ENCODE data around the gene FLT4.

The FLT4 gene

DNA sequence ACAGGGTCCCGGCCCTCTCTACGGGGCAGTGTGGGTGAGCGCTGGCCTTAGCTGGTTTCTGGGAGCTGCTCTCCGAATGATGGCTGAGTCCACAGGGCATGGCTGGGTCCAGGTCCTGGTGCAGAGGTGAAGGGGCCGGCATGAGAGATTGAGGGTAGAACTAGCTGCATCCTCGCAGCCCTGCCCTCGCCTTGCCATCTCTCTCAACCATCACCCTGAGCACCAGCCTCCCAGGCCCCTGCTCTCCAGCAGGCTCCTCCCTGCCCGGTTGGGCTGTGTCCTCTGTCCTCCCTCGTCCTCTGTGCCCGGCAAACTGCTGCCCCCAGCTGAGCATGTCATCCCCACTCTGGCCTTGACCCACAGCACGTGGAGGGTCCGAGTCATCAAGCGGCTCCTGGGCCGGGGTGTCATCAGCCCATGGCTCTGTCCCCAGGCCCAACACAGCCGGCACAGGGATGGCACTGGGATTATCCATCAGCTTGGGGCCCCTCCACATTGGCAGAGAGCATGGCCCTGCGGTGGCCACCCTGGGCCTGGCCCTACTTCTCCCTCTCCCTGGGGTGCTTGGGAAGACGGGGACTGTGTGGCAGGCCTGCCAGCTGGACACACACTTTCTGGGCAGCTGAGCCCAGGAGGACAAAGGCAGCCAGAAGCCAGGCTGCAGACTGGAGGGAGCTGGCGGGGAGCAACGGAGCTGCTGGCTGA is 8.4 kb downstream of the FLT4 start:
- no peak for DNase-seq

DNA sequence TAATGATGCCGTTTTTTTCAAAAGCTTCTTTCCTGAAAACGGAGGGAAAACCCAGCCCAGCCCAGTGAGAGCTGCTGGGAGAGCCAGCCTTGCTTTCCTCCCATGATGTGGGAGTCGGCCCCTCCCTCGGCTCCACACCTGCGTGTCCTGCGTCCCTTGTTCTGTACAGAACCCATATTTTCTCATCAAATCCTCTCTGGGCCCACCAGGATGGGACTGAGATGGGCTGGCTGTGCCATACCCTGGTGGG is 8.9 kb downstream of the FLT4 start:
- no peak for DNase-seq

GRCh38 chr5:180639741-180640610 is 9.4 kb downstream of the FLT4 start:
- no peak for DNase-seq

DNA sequence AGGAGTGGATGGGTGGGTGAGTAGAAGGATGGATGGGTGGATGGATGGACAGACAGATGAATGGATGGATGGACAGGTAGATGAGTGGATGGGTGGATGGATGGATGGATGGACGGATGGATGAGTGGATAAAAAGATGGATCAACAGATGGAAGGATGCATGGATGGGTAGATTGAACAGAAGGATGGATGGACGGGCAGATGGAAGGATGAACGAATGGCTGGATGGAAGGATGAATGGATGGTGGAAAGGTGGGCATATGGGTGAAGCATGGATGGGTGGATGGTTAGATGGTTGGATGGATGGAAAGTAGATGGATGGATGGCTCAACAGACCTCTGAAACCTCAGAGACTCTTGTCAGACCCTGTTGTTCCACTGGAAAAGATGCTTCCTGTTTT is 10.1 kb downstream of the FLT4 start:
- DNase-seq, result no peak

DNA sequence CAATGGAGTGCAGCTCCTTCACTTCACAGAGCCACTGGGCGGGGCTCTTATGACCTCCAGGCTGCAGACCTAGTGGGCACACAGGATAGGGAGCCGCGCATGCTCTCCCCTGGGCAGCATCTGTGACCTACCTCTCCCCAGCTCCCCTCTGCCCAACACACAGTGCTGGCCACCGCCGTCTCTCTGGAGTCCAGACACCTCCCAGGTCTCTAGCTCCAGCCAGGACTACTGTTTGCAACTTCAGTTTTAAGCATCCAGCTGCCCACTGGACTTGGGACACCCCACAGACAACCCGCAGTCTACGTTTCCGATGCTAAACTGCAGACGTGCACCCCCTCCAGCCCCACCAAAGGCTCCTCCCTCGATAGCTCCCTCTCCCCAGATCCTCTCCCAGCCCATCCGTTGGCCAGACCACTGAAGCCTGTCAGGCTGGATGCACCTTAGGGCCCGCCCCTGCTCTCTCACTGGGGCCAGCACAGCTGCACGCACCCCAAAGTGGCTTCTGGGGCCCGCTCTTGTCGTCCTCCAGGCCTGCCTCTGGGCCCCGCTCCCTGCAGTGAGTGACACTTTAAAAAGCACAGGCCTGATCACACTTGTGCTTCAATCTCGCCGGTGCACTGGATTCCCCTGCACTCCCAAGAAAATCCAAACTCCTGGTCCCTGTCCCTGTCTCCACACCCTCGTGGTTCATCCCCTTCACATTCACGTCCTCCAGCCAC is 11.3 kb downstream of the FLT4 start:
- no peak for DNase-seq

DNA sequence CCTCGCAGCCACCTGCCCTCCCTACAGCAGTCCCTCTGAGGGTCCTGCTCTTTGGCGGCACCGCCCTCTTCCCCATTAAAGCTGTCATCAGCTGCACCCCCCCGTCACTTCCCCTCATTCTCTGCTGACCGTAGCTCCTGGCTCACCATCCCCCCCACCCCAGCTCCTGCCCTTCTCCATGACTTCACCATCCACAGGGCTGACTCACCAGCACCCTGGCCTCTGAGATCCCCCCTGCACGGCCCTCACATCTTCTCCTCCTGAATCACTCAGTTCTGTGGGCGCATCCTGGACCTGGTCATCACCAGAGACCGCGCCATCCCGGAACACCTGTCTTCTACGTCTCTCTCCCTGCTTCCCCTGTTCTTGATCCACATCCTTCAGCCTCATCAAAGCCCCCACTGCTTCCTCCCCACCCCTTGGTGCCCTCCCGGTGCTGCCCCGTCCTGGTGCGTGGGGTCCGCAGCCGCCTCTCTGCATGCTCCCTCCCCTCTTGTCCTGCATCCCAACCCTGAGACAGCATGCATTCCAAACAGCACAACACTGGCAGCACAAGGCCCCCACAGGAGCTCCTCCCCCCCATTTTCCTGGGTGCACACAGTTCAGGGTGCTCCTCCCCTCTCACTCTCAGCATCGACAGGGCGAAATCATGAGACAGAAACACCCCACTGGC is 12.9 kb downstream of the FLT4 start:
- no peak for DNase-seq

DNA sequence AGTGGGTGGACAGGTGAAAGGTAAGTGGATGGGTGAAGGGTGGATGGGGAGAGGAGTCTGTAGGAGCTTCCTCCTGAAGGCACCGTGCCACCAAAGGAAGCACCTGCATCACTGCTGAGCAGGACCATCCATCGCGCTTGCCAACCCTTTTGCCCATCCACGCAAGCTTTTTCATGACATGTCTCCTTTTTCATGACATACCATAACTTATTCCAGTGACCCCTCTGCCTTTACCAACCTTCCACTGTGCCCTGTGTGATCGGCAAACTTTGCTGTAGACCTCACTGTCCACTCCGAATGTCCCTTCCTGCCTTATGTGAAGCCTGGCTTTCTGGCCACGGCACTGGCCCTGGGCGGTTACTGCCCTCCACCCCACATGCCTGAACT is 13.4 kb downstream of the FLT4 start:
- DNase-seq, result no peak

GRCh38 chr5:180633283-180634177 is 15.9 kb downstream of the FLT4 start:
- DNase-seq, result no peak

- DNase-seq, result no peak
These were observed 16.6 kb downstream of the FLT4 start for GRCh38 chr5:180632768-180633167.

DNA sequence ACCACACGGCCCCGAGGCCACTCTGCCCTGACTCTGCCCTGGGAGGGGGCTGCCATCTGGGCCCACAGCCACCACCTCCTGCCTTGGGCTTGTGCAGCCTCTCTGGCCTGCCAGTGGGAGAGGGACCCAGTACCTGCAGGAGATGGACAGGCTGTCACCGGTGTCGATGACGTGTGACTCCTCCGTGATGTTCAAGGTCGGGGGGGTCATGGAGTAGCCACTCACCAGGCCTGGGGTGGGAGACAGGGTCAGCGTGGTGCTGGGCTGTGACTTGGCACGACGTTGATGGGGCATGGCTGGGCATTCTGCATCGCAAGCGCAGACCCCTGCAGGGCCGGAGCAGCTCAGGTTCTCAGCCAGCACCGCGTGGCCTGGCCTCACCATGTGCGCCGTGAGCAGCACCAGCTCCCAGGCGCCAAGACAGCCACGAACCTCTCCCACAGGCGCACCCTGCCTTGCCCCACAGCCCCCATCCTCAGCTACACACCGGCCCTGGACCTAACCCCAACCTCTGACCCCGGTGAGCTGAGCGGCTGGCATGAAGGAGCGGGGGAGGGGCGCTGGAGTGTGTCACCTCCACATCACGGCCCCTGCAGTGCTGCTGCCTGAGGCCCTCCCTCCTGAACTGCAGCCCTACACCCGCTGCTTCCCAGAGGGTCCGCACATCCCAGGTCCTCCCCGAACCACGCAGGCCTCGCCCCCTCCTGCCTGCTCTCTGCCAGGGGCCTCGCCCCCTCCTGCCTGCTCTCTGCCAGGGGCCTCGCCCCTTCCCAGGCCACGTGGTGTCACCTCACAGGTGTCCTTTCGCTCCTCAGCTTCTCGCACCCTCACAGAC is 17.6 kb downstream of the FLT4 start:
- DNase-seq, result no peak

DNA sequence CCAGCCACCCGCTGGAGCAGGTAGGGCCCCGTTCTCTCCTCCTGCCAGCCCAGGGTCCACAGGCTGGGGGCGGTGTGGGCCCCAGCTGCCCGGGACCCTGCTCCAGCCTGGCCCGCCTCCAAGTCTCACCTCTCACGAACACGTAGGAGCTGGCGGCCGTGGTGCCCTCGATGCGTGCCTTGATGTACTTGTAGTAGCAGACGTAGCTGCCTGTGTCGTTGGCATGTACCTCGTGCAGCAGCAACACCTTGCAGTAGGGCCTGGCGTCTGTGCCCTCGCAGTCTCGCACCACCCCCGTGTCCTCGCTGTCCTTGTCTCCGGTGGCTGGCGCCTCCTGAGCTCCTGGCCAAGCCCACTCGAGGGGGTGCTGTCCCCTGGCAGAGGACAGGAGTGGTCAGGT is 19.0 kb downstream of the FLT4 start:
- DNase-seq, result no peak

- DNase-seq, result no peak
These were observed 19.5 kb downstream of the FLT4 start for GRCh38 chr5:180629831-180630382.

DNA sequence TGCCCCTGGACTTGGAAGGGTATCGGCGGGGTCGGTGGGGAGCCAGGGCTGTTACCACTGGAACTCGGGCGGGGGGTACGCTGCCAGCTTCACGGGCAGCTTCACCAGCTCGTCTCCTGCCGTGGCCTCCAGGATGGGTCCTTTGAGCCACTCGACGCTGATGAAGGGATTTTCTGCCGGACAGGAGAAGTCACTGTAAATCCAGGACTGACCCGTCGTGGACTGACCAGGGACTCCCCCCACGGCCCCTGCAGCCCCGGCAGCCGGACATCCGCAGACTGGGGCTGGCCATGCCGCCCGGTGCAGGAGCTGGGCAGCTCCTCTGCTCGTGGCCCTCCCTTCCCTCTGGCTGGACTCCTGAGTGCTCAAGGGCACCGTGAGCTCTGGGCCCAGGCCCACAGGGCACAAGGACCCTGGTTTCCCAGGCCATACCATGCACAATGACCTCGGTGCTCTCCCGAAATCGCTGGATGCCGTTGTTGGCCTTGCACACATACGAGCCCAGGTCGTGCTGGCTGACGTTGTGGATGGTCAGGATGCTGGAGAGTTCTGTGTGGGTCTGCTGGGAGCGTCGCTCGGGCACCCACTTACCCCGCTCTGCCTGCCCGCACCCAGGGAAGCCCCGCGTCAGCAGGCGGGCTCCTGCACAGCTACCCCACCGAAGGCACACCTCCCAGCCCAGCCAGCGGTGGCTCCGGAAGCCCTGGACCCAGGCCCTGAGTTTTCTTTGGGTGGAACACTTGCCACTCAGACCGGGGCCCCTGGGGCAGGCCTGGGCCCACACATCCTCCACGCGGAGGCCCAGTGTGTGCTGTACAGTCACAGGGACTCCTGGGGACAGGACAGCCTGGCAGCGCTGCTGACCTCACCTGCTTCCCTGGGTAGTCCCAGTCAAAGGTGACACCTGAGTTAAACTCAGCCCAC is 20.3 kb downstream of the FLT4 start:
- no peak for DNase-seq

GRCh38 chr5:180628211-180628610 is 21.2 kb downstream of the FLT4 start:
- DNase-seq, result no peak

DNA sequence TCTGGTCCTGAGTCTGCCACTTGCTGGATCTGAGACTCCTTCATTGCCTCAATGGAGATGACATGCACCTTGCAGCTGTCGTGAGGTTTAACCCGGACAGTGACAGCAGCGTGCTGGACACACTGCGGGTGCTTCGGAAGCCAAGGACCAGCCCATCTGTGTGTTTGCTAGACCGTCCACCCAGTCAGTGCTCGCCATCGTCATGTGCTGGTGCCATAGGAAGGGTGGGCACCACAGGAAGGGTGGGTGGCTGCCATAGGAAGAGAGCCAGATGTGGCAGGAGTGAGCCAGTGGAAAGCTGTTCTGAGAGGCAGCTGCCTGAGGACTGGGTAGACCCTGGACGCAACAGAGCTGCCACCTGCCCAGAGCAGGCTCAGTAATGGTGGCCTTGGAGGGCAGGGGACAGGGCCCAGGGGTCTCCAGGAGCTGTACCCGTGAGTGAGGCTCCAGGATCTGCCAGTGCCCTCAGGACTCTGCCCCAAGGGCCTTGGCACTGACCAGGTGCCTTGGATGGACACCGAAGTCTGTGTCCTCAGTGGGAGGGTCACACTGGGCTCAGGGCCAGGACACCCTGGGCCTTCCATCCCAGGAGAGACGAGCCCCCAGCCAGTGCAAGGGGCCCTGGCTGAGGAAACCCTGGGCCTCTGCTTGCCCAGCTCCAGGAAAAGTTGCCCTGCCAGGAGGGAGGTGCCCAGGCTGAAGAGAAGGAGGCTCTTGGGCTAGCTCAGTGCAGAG is 21.8 kb downstream of the FLT4 start:
- DNase-seq, result no peak

DNA sequence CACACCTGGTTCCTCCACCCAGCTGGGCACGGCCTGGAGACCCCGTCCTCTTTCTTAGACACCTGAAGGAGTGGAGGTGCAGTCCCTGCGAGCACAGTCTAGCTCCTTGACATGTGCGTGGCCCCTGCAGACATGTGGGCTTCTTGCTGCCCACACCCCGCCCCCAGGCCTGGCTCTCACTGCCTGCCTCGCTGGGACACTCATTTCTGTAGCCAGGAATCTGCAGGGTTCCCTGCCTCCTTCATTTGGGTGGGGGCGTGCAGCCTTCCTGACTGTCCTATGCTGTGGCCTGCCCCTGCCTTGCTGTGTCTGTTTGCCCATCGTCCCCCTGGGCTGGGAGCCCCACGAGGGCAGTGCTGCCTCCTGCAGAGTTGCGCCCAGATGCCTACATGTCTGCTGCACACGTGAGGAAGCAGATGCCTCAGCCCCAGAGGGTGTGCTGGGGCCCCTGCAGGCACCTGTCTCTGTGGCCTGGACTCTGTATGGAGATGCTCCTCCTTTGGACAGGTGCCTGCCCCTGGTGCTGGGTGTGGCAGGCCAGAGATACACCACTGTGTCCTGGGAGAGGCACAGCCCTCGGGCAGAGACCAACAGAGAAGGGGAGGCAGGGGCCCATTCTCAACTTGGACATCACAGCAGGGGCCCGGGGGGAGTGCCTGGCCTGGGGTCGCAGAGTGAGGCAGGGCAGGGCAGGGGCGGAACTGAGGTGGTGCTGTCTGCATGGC is 22.6 kb downstream of the FLT4 start:
- no peak for DNase-seq

GRCh38 chr5:180625791-180626660 is 23.4 kb downstream of the FLT4 start:
- no peak for DNase-seq

Data from NCI-H1048 (cell line).